RPMI7951 (cell line): Measurements from ENCODE around the gene HSPA1A. TPM values are rescaled to one million over a fixed set of nuclear protein-coding genes. Genes with fewer than 3 reads are reported as not detected.
"Not testable (repeated sequence)": the region's sequence is repeated elsewhere in the genome, so short reads cannot be mapped to it uniquely, and the experiment has no call there.

Source experiments
- DNase-seq: peaks from one replicate; pipeline ENCODE4 v3.0.0-alpha.2; 2012; ENCODE audit warnings: low read depth
- total RNA-seq: library from RNA; depleted of rRNA; stranded (reverse); fragments of >200 nt; shearing (Covaris generic); gene quantifications from 2 replicates; pipeline ENCODE4 v1.2.3, GENCODE V29; 2014

The HSPA1A gene
- total RNA-seq, 1 experiment from 2014 or later: 141 TPM

DNA sequence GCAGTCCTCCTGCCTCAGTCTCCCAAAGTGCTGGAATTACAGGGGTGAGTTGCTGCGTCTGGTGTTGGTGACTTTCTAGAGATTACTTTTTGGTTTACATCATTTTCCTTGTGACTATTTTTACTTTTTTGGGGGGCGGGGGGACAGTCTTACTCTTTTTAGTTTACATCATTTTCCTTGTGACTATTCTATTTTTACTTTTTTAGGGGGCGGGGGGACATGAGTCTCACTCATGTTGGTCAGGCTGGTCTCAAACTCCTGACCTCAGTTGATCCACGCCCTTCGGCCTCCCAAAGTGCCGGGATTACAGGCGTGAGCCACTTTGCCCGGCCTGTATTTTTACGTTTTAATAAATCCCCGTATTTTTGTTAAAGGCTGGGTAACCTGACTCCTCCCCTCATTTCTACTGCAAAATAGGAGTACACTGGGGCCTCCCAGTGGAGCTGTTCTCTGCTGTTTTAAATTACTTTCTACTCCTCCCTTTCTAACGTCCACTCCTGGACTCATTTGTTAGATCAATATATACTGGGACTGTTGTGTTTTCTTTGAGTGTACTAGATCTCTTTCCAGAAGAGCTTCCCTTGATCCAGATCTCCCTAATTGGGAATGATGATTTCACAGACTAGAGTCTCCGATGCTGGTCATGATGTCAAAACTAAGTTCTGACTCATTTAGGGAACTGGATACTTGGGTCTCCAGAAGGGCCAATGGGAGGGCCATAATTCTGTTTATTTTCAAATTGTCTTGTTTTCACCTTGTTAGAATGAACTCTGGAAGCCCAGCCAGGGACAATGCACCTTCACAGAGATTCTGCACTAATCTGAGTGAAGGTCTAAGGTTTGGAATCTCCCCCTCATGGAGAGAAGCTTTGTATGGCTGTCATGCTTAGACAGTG, 21.4 kb downstream of the HSPA1A start:
- peak; percentile 42 for DNase-seq

DNA sequence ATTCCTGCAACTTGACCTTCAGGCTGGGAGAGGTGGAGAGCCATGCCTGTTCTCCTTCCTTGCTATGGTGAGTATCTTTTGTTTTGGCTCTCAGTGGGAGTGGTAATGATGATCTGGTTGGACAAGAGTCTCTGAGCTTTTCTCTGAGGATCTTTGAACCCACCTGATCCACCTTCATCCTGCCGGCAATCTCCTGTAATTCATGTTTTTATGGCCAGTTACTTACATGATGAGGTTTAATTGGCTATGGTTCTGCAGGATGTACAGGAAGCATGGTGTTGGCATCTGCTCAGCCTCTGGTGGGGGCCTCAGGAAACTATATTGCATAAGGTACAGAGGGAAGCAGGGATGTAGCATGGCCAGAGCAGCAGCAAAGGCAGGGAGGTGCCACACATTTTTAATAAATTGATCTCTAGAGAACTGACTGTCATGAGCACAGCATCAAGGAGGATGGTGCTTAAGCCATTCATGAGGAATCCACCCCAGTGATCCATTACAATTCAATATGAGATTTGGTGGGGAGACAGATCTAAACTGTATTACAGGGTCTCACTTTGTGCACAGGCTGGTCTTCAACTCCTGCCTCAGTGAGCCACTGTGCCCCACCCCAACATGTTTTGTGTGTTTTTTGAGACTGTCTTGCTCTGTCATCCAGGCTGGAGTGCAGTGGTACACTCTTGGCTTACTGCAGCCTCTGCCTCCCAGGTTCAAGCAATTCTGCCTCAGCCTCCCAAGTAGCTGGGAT, 22.2 kb downstream of the HSPA1A start:
- DNase-seq: peak; percentile 16

DNA sequence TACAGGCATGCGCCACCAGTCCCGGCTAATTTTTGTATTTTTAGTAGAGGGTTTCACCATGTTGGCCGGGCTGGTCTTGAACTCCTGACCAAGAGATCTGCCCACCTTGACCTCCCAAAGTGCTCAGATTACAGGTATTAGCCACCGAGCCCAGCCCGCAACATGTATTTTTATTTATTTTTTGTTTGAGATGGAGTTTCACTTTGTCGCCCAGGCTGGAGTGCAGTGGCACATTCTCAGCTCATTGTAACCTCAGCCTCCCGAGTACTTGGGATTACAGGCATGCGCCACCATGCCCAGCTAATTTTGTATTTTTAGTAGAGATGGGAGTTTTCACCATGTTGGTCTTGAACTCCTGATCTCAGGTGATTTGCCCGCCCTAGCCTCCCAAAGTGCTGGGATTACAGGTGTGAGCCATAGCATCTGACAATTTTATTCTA, 22.8 kb downstream of the HSPA1A start:
- DNase-seq: not testable (repeated sequence)

DNA sequence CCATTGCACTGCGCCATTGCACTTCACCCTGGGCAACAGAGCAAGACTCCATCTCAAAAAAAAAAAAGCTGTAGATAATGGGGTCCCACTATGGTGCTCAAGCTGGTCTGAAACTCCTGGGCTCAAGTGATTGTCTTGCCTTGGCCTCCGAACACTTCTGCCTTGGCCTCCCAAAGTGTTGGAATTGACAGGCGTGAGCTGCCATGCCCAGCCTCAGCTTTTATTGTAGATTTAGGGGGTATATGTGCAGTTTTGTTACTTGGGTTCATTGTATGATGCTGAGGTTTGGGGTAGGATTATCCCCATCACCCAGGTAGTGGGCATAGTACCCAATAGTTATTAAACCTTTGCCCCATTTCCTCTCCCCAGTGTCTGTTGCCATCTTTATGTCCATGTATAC, 23.6 kb downstream of the HSPA1A start:
- no peak for DNase-seq

DNA sequence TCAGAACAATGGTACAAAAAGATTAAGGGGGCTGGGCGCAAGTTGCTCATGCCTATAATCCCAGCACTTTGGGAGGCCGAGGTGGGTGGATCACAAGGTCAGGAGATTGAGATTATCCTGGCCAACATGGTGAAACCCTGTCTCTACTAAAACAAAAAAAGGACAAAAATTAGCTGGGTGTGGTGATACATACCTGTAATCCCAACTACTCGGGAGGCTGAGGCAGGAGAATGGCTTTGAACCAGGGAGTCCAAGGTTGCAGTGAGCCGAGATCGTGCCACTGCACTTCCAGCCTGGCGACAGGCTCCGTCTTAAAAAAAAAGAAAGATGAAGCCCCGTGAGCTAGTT, 24.4 kb downstream of the HSPA1A start:
- not testable (repeated sequence) for DNase-seq

DNA sequence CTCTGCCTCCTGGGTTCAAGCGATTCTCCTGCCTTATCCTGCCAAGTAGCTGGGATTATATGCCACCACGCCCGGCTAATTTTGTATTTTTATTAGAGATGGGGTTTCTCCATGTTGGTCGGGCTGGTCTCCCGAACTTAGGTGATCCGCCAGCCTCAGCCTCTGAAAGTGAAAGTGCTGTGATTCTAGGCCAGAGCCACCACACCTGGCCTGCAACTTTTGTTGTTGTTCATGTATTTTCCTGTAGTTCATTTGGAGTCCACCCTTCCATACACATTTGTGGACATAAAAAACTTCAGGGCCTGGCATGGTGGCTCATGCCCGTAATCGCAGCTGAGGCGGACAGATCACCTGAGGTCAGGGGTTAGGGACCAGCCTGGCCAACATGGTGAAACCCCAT, 26.7 kb downstream of the HSPA1A start:
- DNase-seq: no peak

DNA sequence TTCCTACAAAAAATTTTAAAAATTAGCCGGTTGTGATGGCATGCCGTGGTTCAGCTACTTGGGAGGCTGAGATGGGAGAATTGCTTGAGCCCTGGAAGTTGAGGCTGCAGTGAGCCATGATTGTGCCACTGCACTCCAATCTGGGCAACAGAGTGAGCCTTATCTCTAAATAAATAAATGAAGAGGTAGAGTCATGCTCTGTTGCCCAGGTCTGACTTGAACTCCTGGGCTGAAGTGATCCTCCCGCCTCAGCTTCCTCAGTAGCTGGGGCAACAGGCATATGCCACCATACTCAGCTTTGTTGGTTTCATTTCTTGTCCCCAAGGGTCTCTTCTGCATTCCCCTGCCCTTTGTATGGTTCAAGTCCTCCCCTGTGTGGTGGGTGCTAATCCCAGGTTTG, 29.2 kb downstream of the HSPA1A start:
- DNase-seq: no peak

DNA sequence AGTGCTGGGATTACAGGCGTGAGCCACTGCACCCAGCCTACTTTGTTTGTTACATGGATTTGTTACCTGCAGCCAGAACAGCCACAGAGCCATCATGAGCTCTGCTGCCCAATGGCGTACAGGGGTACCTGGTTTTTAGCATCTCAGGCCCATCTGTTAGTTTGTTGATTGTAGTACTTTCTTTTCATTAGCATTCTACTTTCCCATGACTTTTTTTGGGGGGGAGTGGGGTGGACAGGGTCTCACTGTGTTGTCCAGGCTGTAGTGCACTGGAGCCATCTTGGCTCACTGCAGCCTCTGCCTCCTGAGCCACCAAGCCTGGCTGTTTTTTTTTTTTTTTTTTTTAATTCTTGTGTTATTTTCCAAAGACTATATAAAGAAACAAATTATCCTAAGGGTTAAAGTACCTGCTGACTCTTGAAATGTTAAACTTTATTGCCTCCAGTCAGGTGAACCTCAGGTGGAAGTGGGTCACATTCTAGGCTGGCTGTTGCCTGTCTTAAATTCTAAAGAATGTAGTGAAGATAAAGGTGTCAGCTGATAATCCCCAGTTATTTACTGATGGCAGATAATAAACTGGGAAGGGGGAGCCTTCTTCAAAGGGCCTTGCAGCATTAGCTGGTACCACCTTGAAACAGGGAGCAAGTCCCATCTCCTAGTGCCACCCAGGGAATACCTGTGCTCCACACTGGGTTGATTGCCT, 32.1 kb downstream of the HSPA1A start:
- DNase-seq: no peak

DNA sequence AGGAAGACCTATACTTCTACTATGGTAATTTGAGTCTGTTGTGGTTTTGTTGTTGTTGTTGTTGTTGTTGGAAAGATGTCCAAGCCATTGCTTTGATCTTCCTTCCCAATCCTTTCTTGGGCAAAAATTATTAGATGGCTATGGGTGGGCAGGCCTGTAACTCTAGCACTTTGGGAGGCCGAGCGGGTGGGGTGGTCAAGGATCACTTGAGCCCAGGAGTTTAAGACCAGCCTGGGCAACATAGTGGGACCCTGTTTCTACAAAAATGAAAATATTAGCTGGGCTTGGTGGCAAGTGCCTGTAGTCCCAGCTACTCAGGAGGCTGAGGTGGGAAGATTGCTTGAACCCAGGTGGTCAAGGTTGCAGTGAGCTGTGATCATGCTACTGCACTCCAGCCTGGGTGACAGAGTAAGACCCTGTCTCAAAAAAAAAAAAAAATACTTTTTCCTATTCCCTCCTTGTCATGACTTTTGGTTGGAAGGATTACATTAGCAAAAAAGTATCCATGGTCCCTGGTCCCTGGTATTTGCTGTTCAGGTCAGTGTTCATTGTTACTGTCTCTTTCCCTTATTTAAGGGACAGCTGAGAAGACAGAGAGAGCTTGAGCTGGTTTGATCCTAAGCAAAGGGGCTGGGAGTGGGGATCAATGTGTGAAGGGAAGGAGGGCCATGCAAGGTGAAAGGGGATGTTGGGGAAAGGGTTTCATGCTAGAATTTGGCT, 35.6 kb downstream of the HSPA1A start:
- DNase-seq: no peak

DNA sequence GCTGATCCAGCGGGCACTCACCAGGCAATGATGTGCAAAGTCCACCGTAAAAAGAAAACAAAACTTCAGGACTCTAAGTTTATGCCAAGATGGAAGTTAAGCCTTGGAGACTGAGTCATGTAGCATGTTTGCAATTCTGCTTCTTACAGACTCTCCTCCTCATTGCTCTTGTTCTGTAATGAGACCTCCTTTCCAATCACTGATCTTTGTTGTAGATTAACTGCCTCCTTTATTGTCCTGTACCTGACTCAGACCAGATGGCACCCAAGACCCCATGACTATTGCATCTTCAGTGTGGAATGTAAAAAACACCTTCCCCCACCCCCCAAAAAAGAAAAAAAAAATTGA, 36.1 kb downstream of the HSPA1A start:
- DNase-seq: no peak

DNA sequence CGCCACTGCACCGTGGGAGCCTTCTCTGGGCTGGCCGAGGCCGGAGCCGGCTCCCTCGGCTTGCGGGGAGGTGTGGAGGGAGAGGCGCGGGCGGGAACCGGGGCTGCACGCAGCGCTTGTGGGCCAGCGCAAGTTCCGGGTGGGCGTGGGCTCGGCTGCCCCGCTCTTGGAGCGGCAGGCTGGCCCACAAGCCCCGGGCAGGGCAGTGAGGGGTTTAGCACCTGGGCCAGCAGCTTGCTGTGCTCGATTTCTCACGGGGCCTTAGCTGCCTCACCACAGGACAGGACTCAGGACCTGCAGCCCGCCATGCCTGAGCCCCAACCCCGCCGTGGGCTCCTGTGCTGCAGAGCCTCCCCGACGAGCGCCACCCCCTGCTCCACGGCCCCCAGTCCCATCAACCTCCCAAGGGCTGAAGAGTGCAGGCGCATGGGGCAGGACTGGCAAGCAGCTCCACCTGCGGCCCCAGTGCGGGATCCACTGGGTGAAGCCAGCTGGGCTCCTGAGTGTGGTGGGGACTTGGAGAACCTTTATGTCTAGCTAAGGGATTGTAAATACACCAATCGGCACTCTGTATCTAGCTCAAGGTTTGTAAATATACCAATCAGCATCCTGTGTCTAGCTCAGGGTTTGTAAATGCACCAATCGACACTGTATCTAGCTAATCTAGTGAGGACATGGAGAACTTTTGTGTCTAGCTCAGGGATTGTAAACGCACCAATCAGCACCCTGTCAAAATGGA, 36.8 kb downstream of the HSPA1A start:
- not testable (repeated sequence) for DNase-seq

DNA sequence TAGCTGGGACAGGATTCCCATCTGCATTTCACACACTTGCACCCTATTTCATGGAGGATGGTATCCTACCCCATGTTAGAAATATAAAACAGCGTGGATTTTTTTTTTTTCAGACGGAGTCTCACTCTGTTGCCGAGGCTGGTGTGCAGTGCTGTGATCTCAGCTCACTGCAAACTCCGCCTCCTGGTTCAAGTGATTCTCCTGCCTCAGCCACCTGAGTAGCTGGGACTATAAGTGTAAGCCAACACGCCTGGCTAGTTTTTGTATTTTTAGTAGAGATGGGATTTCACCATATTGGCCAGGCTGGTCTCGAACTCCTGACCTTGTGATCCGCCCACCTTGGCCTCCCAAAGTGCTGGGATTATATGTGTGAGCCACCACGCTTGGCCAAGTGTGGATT, 42.4 kb downstream of the HSPA1A start:
- DNase-seq: not testable (repeated sequence)

DNA sequence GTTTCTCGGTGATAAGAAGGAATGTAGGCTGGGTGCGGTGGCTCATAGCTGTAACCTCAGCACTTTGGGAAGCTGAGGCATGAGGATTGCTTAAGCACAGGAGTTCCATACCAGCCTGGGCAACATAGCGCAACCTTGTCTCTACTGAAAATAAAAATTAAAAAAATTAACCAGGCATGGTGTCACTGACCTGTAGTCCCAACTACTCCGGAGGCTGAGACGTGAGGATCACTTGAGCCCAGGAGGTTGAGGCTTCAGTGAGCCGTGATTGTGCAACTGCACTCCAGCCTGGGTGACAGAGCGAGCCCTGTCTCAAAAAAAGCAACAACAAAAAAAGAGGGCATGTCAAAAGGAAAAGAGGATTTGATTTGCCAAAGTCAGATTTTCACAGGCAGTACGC, 43.4 kb downstream of the HSPA1A start:
- DNase-seq: no peak

DNA sequence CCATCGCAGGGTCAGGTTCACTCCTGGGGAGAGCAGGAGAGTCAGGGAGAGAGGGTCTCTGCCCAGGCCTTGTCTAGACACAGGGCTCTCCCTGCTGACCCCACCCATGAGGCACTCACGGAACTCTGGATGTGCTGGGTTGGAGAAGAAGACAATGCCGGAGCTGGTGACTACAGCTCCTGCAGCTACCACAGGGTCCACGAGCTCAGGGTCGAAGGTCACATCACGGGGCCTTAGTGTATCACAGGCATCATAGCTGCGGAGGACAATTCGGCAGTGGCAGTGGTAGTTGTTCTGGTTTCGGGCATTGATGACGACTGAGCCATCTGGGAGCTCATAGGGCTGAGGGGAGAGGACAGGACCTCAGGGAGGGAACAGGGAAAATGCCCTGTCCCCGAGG, 44.6 kb downstream of the HSPA1A start:
- no peak for DNase-seq

DNA sequence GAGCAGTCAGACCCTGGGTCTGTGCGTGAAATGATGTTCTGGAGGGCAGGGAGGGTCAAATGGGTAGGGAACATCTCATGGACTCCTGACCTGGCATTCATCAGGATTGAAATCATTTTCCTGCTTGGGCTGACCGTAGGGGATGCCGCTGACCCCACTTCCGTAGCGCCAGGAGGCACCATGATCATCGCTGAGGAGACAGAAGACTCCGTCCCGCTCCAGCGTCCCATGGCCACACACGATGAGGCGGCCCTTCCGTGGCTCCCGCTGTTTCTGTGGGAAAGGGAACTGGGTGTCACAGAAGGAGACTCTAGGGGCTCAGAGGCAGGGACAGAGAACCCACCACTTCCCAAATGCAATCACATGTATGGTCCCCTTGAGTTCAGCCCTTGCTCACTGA, 45.0 kb downstream of the HSPA1A start:
- no peak for DNase-seq

DNA sequence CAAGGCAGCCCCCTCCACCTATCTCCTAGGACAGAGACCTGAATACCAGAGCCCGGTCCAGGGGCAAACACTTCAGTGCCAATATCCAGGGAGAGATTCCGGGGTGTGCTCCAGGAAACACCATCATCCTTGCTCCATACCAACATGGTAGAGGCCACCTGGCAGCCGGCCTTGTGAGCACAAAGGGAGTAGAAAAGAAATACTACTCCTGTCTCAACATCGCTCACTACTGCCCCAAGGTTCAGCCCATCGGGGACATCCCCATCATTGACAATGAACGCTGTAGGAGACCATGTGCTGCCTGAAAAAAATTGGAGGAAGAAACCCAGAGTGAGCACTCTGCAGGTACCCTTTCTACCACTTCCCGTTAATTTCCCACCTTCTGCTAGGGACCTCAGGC, 45.8 kb downstream of the HSPA1A start:
- no peak for DNase-seq

DNA sequence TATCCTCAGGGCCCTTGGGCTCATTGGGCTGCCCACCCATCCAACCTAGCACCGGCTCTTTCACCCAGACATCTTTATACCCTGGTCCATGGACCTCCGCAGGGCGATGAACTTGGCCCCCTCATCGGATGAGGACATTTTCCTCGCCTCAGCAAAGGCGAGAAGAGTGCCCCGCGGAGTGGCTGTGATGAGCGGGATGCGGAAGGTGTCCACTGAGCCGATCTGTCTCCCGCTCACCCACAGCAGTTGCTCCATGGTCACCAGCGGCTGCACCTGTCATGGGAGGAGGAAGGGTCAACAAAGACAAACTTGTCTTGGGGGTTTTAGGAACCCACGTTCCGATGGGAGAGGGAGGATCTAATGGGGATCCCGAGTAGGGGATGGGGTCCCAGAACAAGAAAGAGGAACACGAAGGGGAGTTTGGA, 46.6 kb downstream of the HSPA1A start:
- no peak for DNase-seq

DNA sequence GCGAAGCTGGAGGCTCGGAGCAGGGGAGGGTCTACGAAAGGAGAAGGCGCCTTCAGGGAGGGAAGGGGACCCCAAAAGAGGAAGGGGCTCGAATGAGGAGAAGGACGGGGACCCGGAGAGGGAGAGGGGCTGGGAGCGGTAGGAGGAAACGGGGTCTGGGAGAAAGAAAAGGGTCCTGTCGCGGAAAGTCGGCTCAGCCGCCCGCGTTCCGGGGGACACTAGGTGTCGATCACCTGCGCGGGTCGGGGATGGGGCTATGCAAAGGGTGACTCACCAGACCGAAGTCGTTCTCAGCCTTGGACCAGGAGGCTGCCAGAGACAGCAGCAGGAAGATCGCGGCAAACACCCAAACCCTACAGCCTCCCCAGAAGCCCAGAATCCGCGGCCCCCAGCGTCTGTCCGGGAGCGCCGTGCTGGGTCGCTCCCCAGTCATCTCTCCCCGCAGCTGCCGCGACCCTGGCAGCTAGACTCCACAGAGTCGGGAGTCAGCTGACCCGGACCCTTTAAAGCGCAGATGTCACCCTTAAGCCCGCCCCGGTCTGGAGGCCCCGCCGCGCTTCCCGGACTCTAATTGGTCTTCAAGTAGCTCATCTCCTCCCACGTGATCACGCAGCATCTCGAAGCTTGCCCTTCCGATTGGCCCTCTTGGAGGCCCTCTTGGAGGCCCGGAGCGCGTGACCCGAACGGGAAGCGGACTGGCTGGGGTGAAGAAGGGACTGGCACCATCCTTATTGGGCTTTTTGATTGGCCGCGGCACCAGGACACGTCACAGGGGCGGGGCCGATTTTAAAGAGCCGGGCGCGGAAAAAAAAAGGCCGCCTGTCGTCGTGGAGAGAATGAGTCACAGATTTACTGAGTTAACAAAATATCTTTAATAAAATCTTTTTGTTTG, 47.2 kb downstream of the HSPA1A start, which contains the start of gene NEU1:
Gene NEU1 (minus strand): TSS at position 478 of the 892 bp plus-strand sequence. CDS start 45 bp downstream, at position 433.
- peak; percentile 100 for DNase-seq

DNA sequence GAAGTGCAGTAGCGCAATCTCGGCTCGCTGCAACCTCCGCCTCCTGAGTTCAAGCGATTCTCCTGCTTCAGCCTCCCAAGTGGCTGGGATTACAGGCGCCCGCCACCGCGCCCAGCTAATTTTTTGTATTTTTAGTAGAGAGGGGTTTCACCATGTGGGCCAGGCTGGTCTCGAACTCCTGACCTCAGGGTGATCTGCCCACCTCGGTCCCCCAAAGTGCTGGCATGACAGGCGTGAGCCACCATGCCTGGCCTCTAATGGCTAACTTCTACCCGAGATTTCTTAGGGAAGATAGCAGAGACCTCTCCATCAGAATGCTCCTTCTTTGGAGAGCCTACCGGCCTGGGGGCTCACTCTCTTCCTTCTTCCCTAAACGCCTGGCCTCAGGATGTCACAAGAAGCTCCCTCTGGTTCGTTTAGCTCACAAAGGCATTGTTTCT, 48.8 kb downstream of the HSPA1A start:
- DNase-seq: not testable (repeated sequence)

DNA sequence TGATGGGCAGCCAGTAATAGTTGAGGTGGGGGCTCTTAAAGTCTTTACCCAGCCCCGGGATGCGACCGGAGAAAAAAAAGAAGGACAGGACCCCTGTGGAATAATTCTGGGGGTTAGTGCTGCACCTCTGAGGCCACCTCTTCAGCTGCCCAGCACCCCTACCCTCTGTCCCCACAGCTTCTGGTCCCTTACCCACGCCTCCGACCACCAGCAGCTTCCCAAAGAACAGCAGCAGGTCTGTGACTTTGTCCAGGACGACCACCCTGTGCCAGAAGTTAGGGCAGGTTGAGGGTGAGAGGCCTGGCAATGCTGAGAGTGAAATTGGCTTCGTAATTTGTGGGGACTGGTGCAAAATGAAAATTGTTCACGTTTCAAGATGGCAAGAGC, 49.5 kb downstream of the HSPA1A start:
- no peak for DNase-seq
